NCI-H1048 (cell line): ENCODE measurements around the gene ARGLU1.

ENCODE experiments used
- DNase-seq: peaks from one replicate; lab custom pipeline; 2025; lab: John Stamatoyannopoulos, UW

ARGLU1 gene

DNA sequence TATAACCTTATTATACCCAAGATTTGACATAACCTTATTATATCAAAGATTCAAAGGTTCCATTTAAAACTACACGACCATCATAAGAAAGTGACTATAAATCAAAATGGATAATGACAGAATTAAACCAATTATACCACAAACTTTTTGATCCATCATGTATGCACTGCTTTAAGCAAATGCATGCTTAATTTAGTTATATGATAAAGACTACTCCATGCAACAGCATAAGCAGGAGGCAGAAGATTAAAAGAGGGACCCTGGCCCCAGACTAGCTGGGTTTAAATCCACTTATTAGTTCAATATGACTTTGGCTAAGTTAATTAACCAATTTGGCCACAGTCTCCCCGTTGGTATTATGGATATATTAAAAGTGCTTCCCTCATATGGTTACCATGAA is 43.8 kb downstream of the ARGLU1 start:
- no peak for DNase-seq

DNA sequence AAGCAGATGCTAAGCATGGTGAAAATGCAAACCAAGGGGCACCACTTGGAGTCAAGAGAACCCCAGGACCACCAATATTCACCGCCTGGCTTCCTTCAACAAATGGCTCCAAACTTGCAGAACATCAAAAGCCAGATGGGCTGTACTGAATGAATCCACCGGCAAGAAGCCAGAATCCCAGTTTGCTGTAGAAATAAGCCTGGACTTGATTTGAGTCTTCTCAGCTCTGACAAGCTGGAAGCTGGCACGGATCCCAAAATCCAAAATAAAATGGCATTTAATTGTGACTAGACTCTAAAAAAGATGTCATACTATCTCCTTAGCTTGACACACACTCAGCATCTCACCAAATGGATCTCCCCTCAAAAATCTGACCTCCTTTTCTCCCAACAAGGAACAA is 44.4 kb downstream of the ARGLU1 start:
- no peak for DNase-seq

GRCh38 chr13:106522898-106523525 is 44.9 kb downstream of the ARGLU1 start:
- DNase-seq = no peak

GRCh38 chr13:106522112-106522705 is 45.7 kb downstream of the ARGLU1 start:
- no peak for DNase-seq

GRCh38 chr13:106521095-106521799 is 46.7 kb downstream of the ARGLU1 start:
- no peak for DNase-seq

DNA sequence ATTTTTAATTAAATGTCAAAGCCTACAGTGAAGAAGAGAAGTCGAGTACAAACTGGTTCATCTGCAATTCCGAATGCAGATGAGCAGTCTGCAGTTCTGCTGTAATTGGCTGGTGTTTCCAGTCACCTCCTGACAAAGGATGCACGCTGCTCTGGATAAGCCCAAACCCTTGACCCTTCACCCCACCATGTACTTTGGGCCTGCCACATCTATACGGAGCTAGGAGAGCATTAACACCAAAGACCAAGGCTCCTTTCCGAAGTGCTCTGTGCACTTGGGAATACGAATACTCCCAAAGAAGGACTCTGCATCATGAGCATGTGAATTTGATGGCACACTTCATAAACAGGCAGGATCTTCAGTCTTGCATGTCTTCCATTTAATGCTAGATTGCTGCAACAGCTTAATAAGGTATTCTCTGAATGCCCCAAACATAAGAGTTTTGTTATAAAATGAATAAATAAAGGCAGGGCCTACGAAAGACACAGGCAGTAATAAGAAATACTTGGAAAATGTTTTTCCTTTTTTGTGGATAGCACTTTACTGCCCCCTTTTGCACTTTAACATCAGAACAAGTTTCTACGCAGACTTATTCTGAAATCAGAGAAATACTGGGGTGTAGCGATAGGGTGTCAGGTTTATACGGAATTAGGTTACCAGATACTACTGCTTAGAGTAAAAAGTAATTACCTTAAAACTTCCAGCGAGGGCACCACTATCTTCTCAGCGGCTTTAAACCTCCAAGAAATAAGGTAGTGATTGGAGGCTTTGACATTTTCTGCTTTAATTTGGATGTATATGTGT is 47.5 kb downstream of the ARGLU1 start:
- DNase-seq = no peak

GRCh38 chr13:106518512-106518911 is 49.4 kb downstream of the ARGLU1 start:
- DNase-seq = no peak

GRCh38 chr13:106517109-106517847 is 50.7 kb downstream of the ARGLU1 start:
- DNase-seq = no peak

DNA sequence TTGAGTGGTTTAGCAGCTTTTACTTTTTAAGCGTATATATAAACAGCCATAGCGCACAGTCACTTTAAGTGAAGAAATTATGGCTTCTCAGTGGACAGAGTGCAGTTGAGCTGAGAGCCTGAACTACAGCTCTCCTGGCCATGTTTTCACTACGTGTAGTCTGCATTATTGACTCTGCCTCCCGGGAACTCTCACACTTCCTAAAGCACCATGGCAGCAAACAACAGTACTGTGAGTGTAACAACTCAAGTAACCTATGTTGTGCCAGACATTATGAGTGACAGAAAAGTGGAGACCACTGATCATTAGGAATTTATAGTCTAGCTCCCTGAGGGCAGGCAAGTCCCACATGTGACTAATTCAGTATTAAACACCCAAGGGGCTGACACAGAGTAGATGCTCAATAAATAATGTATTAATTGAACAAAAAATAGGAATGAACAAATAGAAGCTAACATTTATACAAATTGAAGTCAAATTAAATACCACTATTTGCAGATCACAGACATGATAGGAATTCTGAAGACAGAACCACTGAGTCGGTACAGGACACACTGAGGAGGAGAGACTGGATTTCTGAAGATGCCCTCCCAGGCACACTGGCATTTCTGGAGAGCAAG is 52.2 kb downstream of the ARGLU1 start:
- no peak for DNase-seq

DNA sequence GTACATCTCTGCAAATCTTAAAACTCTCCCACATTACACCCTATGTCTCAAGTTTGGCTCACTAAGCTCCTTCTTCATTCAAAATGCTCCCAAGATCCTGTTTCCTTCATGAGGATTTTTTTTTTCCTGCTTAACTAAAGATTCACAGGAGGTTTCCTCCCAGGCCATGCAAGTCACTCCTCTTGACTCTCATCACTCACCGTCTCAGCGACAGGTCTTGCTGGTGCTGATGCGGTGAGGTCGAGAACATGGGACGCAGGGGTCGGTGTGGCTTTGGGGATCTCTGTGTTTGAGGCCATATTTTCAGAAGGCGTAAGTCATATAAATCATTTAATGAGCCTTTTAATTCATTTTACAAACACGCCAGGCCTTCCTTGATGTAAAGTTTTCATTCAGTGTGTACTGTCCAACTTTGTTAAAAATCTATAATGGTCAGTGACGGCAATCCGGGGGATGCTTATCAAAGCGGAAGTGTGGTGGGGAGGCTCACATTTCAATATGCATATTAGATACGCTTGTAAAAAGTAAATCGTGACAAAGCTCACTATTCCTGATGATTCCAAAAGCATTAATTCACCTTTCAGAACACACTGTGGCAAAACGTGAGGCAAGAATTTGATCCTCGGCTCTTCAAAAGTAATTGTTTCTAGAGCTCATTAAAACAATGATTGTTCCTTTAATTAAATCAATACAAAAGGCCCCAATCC is 52.9 kb downstream of the ARGLU1 start:
- no peak for DNase-seq

DNA sequence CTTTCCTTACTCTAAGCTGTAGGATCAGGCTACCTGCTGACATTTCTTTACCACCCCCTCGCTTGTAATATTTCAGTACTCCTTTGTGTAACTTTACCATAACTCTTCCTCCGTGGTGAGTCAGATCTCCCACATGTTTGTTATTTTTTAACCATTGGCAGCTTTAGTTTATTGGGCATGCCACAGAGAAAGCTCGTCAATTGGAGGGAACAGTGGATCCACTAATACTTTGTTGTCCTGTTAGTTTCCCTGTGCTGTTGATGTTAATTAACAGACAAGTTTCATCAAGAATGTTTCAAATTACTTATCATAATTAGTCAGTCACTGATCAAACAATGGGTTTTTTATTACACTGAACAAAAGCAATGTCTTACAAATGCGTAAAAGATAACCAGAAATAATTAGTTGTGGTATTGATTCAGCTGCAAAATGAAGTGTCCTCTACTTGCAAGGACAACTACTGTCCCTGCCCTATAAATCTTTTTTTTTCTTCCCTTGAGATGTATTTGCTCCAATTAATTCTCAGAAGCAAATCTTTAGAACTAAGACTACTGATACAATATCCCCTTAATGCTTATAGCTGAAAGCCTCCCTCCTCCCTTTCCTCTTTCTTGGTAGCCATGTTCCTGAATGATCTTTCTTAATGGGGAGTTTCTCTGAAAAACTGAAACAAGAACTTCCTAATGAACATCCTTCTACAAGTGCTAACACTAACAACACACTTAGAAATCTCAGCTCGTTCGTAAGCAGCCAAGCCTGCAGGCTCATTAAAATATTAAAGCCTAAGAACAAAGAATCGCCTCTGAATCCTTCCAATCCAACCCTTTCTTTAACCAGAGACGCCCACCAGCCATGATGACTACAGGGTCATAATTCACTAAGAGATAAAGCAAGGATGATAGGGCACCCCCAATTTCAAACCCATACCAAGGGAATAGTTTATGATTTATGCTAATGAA is 54.6 kb downstream of the ARGLU1 start:
- no peak for DNase-seq

- no peak for DNase-seq
Measured at GRCh38 chr13:106507560-106508274, 60.2 kb downstream of the ARGLU1 start.

DNA sequence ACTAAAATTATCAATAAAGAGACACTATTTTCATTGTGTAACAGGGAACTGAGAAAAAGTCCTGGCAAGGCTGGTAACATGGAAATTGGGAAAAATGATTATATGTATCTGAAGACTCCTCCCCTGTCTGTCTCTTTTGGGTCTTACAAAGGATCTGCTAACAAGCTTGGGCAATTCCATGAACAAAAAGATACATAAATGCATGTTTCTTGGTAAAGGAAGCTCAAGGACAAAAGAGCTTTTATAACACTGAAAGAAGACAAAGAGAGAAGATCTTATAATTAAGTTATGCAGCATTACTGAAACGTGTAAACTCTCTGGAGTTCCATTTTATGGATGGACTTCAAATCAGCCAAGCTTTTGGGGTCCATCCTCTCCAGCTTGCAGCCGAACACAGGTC is 61.7 kb downstream of the ARGLU1 start:
- DNase-seq = no peak

DNA sequence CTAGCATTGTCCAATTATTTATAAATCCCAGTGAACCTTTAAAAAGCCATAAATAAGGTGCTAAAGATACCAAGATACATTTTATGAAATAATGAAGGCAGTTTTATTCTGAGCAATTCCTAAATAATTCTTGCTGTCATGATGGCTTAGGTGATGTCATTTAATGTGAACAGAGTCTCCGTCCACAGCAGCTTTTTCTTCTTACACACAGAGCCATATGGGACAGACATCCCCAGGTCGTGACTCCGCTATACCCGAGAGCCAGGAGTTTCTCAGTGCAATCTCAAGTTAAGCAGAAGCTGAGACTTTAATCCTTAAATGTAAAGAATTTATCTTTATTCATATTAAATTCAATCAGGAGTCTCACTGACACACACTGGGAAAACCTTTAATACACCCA is 62.2 kb downstream of the ARGLU1 start:
- no peak for DNase-seq

DNA sequence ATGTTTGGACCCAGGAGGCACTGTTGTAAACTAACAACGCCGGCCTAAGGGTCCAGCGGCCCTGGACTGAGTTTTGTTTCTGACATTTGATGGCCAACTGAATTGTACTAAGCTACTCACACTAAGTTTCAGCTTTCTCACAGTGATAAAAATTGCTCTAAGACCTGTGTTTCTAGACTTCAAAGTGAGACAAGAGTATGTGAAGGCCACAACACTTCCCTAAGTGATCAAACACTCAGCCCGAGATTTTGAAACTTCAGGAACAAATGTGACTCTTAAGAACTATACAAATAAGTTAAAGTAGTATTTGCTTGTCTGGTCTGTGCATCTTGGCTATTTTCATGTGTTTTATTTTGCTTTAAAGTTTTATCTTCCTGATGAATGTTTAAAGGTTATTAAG is 62.6 kb downstream of the ARGLU1 start:
- no peak for DNase-seq

DNA sequence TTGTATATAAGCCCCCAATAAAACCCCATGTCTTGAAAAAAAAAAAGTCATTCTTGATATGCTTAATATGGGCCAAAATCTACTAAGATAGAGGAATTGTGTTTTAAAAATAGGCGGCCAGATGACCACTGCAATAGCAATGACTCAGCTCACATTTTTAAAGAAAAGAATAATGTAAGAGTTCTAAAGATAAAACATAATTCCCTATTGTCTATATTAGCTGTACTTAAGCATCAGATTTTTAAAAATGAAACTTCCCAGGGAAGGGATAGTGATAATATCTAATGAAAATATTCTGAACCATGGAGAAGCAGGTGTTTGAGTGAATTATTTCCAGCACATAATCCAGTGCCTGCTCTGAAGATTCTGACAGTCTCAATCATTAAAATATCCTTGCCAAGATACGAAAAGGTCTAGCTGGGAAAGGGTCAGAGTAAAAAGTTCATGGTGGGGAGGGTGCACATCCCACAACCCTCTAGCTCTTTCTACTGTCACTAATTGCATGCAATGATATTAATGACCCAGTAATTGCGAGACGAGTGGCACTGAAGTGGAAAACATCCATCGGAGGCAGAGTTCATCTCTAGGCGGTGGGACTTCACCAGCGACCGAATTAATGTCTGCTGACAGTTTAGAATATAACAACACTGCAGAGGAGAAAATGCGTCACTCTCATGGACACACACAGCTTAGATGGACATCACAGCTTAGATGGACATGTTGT is 64.0 kb downstream of the ARGLU1 start:
- DNase-seq = no peak

DNA sequence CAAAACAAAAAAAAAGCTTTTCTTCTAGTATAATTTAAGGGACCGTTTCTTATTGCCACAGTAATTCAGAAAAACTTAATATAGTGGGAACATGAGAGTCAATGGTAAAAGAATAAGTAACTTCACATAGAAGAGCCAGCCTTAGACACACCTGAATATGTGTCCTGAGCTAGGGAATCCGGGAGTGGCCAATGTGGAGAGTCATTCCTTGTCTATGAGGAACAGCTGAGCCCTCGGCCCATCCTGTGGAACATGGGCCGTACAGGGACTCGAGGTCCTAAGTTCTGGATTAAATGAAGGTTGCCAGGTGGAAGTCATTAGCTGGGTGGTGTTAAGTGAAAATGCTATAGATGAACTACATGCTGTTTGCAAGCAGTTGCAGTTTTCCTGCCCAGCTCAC is 64.7 kb downstream of the ARGLU1 start:
- DNase-seq = no peak

- DNase-seq = no peak
Measured at GRCh38 chr13:106500445-106500844, 67.5 kb downstream of the ARGLU1 start.
